ENCODE data around the gene NPRL2.

NPRL2 gene

DNA sequence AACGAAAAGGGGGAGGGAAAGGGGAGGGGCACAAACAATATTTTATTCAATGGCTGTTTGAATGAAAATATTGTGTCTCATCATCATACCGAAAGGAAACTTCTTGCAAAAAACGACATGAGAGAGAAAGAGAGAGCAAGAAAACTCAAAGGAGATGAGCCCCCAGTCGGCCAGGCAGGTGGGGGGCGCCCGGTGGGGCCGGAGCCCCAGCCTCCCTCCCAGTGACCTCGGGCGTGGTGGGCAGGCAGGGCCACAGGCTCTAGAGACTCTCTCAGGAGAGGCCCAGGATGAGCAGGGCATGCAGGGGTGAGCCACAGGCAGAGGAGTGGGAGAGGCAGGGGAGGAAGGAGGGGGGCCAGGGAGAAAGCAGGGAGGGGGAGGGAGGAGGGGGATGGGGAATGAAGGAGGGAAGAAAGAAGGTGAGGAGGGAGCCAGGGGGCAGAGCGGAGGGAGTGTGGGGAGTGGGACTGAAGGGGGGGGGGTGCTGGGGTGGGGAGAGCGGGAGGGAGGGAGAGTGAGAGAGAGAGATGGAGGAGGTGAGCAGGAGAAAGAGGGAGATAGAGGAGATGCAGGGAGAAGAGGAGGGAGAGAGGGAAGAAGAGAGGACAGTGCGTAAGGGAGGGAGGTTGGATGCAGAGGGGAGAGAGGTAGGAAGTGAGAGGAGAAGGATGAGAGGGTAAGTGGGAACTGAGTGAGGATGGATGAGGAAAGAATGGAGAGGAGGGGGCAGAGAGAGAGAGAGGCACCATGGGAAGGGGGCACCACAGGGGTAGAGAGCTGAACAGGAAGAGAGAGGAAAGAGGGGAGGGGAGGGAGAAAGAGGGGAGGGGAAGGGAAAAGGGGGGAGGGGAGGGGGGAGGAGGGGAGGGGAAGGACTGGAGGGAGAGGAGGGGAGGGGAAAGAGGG is 22.8 kb upstream of the NPRL2 start:
- DNase-seq, result no peak

DNA sequence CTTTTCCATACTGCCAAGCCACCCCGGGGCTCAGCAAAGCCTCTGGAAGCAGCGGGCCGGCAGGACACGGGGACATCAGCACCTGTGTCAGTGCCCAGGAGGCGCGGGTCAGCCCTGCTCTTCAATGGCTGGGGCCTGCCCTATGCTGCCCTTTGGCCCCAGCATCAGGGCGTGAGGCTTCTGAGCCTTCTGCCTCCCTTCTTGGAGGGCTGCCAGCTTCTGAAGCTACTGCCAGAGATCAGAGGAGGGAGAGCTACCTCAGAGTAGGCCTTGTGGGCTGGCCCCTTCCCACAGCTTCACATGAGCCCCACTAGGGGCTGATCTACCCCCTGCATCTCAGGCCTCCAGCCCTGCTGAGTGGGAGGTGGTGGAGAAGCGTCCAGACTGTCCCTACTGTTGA is 21.8 kb upstream of the NPRL2 start:
- DNase-seq, result no peak

DNA sequence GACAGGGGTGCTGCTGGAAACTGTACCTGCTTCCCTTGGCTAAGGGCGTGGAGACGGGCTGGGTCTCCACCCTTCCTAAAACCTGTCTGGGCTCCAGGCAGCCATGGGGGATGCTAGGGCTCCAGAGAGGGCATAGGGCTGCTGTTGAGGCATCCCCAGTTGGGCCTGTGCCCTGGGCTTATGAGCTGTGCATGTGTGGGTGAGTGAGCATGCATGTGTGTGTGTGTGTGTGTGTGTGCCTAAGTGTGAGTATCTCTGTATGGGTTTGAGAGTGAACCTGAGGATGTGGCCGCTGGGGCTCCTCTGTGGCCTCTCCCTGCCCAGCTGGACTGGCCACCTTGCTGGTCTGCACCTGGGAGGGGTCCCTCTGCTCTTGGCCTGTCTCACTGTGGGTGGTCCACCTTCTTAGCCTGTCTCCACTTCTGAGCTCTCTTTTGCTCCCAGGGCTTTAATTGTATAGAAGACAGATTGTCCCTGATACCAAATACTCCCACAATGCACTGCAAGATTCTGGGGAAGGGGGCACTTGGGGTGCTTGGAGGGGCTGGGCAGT is 20.6 kb upstream of the NPRL2 start:
- no peak for DNase-seq

DNA sequence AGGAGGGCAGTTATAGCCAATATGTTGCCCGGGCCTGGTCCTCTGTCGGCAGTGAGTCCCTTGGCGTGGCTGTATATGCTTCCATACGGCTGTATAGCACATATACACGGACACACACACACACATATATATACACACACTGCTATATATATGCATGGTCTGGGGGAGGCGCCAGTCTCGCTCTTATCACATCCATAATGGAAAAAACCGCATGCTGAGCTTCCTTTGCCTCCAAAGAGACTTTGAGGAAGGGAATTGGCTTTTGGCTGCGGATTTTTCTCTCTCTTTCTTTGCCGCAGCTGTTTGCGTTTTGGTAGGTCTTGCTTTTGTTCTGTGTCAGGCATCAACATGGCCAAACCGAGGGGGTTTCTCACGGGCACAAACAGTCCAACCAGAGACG is 20.0 kb upstream of the NPRL2 start:
- peak; percentile 51 for DNase-seq

DNA sequence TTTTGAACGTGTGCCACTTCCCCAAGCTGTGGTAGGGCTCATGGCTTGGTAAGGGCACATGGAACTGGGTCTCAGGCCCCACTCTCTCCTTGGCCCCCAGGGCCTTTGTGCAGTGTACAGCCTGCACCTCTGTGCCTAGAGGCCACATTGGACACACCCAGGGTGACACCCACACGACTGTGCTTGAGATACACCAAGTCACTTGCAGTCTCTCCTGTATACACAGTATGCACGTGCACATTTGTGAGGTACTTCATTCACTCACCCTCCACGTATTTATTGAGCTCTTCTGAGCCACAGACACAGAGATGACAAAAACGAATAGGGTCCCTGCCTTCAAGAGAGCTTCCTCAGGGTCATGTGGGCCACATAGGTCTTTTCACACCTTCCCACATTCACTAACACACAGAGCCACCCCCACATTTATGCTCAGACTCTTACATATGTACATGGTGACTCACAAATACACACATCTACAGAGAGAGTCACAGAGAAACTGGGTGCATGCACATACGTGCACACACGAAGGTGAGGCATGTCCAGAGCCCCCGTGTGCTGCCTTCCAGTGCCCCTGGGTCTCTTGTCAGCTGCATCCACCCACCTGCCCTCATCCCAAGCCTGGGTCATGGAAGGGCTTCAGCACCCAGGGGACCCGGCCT is 18.6 kb upstream of the NPRL2 start:
- DNase-seq, result no peak

DNA sequence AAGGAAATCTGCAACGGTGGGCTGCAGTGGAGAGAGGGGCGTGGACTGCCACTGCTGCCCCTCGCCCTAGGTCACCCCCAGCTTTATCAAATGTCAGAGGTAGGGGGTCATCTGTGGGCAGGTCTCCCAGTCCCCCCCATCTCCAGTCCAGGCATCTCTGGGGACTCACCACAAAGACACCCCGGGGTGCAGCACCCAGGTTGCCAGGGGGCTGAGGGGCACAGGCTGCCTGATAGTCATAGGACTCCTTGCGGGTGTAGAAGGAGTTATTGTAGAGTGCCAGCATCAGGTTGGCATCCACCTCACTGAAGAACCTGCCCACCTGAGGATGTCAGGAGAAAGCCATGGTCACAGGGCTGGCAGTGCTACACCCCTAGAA is 15.3 kb upstream of the NPRL2 start:
- DNase-seq, result no peak

DNA sequence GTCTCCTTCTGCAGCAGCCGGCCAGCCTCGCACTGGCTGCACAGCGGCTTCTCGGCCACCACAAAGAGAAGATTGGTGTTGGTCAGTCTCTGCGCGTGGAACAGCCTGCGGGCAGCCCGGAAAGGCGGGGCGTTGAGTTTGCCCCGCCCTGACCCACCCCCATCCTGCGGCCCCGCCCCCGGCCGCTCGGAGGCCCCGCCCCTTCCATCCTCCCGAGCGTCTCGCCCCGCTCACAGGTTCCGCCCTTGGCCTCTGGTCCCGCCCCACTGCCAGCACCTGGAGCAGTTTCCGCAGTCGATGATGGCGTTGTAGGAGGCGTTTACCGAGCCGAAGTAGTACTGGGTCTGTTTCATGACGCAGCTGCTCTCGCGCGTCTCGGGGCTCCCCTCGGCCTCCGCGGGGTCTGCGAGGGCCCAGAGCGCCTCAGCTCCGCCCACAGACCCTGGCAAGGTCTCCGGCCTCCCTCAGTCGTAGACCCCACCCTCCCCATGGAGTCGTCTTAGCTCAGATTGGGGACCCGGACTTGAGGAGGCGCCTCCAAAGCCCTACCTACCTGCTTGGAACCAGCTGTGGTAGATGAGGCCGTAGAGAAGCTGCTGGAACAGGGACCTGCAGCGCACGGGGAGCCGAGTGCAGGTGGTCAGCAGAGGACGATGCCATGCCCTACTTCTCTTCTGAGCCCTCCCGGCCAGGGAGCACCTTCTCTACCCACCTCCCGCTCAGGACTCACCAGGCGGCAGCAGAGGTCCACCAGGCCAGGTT is 14.7 kb upstream of the NPRL2 start:
- DNase-seq, result peak; percentile 51

DNA sequence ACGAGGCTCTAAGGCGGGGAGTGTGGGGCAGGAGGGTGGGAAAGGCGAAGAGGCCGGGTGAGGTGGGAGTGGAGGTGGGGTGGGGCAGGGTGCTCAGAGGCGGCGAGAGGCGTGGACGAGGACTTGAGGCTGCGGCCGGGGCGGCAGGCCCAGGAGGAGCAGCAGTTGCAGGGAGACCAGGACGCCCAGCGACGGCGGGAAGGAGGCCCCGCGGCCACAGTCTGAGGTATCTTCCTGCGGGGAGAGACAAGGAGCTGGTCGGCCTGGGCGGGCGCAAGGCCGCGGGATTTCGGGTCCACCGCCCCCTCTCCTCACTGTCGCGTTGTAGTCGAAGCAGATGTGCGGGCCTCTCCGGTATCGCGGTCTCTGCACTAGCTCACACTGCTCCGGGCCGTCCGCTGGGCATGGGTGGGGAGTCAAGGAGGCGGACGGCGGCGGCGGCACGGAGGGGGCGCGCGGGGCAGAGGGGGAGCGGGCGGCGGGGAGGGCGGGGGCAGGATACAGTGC is 14.1 kb upstream of the NPRL2 start:
- DNase-seq, result no peak

DNA sequence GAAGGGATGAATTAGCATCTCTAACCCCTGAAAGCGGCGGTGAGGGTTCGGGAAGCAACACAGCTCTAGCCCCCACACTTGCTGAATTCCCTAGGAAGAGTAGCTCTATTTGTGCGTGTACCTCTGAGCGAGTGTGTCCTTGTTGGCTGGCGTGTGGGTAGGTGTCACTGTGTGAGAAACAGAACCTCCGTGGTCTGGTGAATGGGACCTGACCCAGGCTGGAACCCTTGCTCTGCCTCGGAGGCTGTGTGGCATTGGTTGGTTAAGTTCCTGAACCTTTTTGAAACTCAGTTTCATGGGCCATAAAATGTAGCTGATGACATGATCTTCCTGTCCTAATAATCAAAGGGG is 9.2 kb upstream of the NPRL2 start:
- no peak for DNase-seq

DNA sequence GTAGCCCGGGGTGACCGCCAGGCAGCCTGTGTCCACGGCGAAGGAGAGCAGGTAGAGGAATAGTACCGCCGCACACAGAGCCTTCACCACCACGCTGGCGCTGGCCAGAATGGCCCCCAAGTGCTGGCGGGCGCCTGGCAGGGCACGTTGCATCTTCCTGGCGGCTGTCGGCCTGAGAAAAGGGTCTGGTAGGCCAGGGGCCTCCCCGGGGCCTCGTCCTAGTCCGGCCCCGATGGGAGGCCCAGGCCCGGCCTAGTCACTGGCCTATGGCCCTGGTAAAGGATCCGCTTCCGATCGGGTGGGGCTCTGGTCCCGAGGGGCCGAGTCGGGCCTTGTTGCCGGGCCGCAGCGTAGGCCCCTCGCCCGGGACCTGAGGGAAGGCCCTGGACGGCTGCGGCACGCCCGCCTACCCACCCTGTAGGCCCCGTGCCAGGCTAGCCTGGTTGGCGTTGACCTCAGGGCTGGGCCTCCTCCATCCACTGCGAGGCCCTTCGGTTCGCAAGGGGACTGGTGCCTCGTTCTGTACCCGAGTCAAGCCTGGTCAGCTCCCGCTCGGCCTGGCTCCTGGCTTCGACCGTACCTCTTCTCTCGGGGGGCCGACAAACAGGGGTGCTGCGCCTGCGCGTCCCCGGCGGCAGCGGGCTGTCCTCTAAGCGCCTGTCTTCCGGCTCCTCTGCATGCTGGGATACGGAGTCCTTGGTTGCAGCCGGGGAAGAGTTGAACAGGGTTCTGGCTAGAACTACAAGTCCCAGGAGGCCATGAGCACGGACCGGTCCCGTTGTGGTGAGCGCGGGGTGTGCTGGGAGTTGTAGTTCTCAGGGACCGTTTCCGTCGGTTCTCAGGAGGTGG is 8.6 kb upstream of the NPRL2 start, which contains the start of gene TMEM115:
TSS of gene TMEM115 (minus strand) at position 611 of the 849 bp plus-strand sequence. CDS start at position 153, 458 bp downstream.
- DNase-seq, result peak; percentile 98

DNA sequence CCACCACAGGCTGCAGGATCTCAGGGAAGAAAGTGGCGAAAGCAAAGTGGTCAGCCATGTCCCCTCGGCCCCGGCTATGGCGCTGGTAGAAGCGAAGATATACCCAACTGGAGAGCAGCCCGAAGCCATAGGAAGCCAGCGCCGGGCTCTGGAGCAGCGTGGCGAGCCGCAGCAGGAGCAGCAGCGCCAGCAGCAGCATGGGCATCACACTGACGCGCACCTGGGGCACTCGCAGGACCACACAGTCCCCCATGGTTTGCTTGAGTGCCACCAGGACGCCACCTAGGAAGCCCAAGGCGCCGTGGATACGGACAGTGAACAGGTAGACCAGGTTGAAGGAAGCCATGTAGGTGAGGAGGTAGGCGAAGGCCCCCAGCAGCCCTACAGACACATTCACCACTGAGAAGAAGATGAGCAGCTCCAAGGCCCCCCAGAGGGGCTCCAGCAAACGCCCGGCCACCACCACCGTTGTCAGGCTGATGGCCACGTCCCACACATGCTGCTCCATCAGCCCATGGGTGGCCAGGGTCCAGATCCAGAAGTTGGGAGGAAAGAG is 7.9 kb upstream of the NPRL2 start:
- DNase-seq, result no peak

DNA sequence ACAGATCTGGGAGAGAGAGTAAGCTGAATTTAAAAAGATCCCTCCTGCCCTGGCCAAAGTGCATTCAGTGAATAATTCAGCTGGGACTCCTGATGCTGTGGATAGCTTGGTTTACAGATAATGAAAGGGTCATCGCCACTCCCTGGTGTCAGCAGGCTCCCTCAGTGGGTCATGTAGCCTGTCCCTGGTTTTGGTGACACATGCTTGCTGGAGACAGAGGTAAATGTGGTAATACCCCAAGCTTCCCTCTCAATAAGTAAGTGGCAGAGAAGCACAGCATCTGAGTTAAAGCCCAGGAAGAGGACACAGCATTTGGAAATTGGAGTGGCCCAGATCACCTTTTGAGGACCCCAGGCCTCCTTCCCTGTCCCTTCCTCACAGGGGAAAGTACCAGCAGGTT is 6.9 kb upstream of the NPRL2 start:
- DNase-seq, result no peak

DNA sequence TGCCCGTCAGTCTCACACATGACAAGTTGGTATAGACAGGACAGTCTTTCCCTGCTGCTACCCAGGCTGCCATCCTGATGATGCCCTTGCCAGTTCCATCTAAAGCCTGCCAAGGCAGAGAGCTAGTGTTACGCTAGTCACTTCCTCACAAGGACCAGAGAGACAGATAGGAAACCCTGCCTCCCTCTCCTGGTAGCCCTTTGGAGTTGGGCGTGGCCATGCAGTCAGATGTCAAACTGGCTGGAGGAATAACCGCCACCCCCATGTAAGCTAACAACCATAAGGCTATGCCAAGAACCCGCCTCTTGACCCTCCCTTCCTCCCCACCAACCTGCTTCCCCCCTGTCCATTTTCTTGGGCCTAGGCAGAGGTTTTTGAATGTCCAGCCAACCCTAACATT is 6.0 kb upstream of the NPRL2 start:
- no peak for DNase-seq

DNA sequence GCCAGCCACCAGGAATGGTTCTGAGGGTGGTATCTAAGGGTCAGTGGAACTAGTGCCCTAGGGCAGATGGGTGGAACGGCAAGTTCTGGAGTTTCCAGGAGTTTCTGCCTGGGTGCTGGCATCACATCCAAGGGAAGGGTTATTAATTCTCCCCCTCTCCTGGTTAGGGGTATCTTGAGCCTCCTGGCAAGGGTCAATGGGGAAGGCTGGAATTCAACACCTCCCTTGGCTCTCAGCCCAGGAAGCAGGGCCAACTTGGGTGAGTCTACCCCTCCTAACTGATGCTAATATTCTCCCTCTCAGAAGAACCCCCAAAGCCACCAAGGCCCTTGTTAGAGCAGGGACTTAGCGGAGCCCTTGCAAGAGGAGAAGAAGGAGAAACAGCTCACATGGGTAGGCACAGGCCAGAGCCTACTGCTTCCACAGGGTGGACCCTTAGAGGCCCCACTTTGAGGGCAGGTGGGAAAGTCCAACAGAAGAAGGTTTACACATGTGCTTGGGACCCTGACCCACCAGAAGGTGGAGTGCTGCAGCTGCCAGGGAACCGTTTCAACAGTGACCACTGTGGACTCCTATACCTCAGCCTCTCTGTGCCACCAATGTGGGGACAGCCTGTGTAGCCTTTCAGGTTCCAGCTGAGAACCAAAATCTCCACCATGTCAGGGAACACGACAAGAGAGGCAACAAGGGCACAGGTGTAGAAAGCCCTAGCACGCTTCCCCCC is 5.4 kb upstream of the NPRL2 start:
- DNase-seq, result no peak

DNA sequence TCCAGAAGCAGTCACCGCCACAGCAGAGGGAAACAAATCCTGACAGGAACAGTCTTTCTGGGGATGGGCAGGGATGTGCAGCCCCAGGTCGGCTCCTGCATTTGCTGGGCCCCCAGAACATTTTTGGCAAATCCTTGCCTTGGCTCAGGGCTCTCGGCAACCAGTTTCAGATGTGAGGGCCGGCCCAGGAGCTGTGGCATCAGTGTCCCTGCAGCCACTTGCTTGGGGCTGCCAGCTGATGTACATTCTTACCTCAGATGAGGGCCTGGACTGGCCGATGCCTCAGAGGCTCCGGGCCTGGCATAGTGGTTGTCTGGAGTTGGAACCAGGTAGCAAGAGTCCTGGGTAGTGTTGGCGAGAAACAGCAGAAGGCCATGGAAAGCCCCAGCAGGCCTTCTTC is 4.3 kb upstream of the NPRL2 start:
- DNase-seq, result no peak

DNA sequence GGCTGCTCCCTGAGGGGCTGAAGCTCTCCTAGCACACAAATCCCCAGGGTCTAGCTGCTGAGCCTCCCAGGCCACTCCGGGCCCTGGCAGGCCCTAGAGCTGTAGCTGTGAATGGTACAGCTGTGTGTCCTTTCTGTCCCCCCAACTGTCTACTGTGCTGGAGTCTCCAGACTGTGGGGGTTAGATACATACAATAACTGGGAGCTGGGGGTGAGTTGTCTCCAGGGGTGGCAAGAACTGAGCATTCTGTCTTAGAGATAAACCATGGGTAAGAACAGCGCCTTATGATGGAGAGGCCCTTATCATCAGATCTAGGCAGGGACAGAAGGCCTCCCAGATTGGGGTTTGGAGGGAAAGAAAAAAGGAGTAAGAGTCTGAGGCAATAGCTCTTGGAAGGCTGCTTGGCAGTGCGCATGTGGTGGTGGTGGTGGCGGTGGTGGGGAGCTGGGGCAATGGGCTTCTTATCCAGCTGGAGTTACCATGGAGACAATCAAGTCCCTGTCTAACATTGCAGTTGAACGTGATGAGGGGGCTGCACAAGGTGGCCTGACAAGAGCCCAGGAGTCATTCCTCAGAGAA is 3.7 kb upstream of the NPRL2 start:
- no peak for DNase-seq

DNA sequence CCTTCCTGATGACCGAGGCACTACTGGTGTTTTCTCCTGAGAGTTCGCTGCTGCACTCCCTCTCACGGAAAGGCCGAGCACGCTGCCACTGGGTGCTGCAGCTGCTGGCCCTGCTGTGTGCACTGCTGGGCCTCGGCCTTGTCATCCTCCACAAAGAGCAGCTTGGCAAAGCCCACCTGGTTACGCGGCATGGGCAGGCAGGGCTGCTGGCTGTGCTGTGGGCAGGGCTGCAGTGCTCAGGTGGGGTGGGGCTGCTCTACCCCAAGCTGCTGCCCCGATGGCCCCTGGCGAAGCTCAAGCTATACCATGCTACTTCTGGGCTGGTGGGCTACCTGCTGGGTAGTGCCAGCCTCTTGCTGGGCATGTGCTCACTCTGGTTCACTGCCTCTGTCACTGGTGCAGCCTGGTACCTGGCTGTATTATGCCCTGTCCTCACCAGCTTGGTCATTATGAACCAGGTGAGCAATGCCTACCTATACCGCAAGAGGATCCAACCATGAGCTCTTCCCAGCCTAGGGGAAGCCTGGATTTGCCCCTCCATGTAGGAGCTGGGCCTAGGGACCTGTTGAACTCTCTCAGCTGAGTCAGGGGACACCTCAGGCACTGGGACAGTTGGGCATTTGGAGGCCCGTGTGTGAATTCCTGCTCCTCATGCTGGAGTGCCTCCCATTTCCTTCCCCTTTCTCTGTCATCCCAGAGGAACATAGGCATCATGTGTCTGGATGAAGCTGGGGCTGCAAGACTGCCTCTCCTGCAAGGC is 2.9 kb upstream of the NPRL2 start:
- no peak for DNase-seq

DNA sequence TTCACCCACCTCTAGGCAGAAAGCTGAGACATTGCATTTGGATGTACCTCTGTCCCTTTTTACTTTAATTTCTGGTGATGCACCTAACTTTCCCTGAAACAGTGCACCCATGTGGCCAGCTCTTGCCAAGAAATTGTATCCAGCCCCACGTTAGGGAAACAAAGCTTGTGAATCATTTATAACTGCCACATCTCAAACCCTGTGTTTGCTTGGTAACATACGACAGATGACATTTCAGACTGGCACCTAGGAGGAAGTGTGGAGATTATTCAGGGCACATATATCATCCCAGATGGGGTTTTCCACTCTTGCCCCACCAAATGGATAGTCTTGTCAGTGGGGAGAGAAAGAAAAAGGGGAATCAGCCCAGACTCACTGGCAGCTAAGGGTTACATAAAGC is 2.2 kb upstream of the NPRL2 start:
- DNase-seq, result peak; percentile 29

DNA sequence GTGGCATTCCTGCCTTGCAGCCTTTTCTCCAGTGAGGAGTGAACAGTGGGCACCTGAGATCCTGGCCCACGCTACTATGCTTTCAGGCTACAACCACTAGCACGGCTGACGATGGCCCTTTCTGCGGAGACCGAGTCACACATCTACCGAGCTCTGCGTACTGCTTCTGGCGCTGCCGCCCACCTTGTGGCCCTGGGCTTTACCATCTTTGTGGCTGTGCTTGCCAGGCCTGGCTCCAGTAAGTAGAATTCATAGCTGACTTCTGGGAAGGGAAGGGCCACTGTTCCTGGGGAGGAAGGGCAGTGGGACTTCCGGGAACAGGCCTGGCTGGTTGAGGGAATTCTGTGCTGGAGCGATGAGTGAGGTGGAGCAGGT is 735 bp upstream of the NPRL2 start:
- no peak for DNase-seq

DNA sequence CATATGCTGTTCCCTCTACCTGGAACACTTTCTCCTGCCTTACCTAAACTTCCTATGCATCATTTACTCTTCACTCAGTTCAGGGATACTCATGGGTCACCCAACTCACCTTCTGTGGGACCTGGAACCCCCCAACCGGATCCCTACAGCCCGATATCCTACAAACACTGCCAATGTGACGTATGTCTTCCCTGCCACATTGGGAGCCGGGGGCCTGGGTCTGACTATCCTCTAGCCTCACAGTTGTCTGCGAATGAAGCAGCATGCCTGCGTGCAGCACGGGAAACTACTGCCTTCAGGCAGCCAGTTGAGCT is 405 bp downstream of the NPRL2 start:
- no peak for DNase-seq

Measured in fibroblast of skin of right quadriceps (primary cell).